HG02885 (cell line): ENCODE measurements around the gene RHOBTB1.

Experiments used
- ATAC-seq: cut with Tn5 transposase; IDR thresholded peaks from one replicate; pipeline ENCODE4 v1.9.1; 2021; ENCODE audit warnings: mild to moderate bottlenecking; ENCODE audit not compliant: unreplicated experiment, poor library complexity

The RHOBTB1 gene

GRCh38 chr10:60943316-60944057, 498 bp downstream of the RHOBTB1 start:
- peak; percentile 36 for ATAC-seq

- peak; percentile 56 for ATAC-seq
Measured at GRCh38 chr10:60942788-60943315, 1.1 kb downstream of the RHOBTB1 start.

DNA sequence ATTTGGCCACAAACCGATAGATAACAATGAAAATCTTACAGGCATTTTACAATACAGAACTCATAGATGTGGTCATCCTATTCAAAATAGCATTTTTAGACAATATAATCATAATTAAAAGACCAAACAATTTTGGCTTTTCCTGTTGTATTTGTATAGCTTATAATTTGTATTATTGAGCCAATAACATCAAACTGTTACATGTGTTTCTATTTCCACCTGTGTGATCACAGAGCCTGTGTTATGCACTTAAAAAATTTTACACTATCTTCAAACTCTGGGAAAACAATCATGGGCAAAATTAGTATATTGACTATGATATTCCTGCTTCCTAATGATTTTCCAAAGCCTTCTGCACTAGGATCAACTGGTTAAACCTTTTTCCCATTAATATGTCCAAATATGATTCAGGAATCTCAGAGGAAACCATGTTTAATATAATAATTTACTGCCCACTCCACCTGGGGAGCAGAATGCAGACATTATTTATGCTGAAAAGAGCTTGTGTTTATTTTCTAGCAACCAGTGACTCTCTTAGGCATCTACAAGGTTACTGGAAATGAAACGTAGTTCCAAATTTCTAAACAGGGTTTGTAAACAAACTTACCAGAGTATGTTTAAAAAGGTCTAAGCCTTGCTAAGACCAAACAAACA, 1.7 kb downstream of the RHOBTB1 start:
- ATAC-seq, result no peak

GRCh38 chr10:60940446-60940845, 3.5 kb downstream of the RHOBTB1 start:
- ATAC-seq, result no peak

- ATAC-seq, result no peak
Measured at GRCh38 chr10:60937784-60938654, 6.0 kb downstream of the RHOBTB1 start.

- no peak for ATAC-seq
Measured at GRCh38 chr10:60937022-60937421, 7.0 kb downstream of the RHOBTB1 start.

GRCh38 chr10:60934215-60935175, 9.5 kb downstream of the RHOBTB1 start:
- ATAC-seq, result no peak

DNA sequence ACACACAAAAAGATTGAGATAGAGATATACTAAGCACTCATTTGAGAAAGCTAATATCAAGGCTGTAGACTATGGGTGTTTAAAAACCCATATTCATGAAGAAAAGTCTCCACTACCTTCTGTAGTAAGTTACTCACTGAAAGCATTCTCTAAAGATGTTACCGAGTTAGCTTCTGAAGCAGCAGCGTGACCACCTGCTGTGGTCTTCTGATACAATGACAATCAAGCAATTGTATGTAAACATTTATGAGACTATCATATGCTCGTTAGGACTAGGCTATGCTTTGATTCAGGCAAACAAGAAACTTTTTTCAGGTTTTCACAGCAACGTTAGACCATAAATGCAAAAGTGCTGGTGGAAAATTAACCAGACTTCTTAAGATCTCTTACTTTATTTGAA, 11.2 kb downstream of the RHOBTB1 start:
- no peak for ATAC-seq

DNA sequence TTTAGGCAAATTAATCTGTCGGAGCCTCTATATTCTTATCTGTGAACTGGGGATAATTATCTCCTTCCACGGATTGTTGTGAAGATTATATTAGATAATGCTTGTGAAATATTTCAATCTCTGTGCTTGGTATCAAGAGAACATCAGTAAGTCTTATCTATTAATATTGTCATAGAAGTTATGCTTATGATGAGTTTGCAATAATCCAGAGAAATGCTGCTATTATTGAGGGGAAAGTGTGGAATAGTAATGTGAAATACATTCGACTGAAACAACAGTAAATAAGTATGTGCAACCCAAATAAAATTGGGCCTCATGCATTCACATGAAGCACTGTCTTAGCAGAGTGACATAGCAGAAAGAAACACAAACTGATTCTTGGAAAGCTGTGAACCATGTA, 13.7 kb downstream of the RHOBTB1 start:
- ATAC-seq, result no peak

DNA sequence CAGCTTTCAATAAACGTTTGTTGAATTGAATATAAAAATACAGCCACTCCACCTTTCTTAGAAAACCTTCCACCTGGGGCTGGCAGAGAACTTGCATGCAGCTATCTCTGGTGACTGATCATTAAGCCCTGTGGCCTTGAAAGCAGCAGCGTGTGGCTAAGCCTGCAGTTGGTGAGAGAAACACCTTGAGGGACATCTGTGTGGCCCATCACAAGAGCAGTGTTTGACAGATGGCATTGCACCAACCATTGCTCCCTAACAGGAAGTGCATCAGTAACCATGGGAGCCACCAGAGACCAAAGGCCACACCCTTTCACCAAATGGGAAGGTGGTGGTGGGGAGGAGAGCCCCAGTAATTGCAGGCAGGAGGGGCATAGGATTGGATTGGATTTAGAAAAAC, 22.4 kb downstream of the RHOBTB1 start:
- no peak for ATAC-seq

GRCh38 chr10:60920479-60920878, 23.5 kb downstream of the RHOBTB1 start:
- ATAC-seq, result no peak

DNA sequence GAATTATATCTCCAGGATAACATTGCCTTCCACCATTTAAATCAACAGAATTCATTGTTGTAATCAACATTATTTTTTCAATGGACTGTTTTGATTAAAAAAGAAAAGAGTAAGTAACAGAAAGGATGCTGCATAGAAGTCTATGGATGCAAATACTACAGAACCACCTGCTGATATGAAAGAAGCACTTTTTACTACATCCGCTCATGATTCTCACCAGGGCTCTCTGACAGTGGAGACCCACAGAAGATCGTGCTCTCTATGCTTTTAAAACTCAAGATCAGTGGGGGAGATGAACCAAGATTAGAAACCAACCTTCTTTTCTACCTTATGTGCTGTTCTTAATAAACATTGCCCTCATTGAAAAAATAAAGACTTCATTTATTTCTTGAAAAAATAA, 24.4 kb downstream of the RHOBTB1 start:
- ATAC-seq, result no peak

DNA sequence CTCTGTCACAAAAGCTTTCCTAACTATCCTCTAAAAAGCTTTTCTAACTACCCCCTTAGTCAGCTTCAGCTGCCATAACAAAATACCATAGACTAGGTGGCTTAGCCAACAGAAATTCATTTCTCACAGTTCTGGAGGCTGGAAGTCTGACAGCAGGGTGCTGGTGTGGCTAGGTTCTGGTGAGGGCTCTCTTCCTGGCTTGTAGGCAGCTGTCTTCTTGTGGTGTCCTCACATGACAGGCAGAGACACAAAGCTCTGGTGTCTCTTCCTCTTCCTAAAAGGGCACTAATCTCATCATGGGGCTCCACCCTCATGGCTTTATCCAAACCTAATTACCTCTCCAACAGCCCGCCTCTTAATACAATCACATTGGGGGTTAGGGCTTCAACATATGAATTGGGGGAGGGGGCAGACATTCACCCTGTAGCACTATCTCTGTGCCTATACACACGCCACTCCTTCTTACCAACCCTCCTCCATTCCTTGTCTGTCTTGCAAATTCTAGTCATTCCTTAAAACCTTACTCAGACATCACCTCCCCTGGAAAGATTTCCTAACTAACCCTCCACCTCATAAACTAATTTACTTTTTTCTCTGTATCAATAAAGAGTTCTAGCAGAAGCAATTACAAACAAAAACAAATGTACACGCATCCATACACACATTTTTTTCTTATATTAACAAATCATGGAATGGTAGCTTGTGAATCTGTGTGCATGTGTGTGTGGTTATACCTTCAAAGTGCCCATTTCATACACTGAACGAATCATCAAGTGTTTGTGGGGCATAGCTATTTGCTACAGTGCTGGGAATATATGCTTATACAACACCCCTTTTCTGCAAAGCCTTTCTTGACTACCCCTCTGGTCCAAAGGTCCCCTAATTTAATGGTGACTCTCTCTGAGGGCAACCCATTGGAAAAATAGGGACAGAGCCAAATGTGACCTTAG, 26.4 kb downstream of the RHOBTB1 start:
- no peak for ATAC-seq

- no peak for ATAC-seq
Measured at GRCh38 chr10:60916025-60916424, 28.0 kb downstream of the RHOBTB1 start.

DNA sequence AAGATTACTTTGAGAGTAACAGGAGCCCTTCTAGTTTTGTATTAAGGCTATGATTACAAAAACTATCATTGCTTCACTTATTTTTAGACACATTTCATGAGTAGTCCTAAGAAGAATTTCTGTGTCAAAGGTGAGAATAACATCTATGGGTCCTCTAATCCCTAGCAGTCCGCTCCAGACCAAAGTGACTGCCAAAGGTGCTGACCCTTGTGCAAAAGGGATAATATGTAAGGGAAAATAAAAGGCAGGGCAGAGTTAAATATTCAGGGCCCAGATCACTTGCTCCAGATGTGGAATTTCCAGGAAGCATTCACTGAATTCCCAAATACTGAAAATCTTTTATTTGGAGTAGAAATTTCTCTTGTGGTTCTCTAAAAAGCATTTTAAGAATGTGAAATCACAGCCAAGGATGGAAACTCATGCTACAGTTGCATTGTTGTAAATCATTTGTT, 29.3 kb downstream of the RHOBTB1 start:
- ATAC-seq, result no peak

DNA sequence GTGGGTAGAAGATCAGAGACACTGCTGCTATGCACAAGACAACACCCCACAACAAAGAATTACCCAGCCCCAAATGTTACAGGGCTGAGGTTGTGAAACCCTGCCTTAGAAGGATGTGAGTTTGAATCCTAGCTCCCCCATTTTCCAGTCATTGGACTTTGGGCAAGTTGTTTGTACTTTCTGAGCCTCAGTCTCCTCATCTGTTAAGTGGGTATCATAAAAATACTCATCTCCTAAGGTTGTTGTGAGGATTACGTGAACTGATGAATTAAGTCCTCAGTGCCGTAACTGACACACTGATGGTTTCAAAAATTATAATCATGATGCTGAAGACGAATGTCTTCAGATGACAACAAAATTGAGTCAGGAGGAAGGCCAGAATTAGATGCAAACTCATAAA, 30.3 kb downstream of the RHOBTB1 start:
- ATAC-seq, result no peak

GRCh38 chr10:60913071-60913470, 30.9 kb downstream of the RHOBTB1 start:
- no peak for ATAC-seq

DNA sequence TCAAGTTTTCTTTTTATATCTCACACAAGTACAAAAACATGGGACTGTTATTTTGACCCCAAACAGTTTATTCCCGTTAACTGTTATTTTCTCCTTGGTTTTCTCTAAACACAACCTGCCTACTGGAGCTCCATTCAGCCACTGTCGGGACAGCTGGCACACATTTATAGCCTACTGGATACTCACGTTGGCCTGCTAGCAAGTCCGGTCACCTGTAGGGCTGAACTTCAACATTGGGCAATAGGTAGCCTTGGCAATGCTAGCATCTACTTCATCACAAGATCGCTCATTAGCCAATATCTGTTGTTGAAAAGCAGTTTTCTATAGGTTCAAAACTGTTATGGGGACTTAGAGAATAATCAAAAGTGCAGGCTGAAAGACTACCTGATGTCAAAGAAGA, 32.3 kb downstream of the RHOBTB1 start:
- ATAC-seq, result no peak

GRCh38 chr10:60911216-60911615, 32.8 kb downstream of the RHOBTB1 start:
- ATAC-seq, result no peak
